Astrocyte of the cerebellum (primary cell): Measurements from ENCODE around the gene CES4A.

Experiments used
- DNase-seq: peaks from one replicate; pipeline ENCODE4 v3.0.0-alpha.2; 2011; ENCODE audit warnings: low read depth
- H3K4me3 ChIP-seq: 2 replicates; pipeline ENCODE4 v1.5.1; 2011; ENCODE audit warnings: mild to moderate bottlenecking, low read depth, low read length, moderate library complexity
- in situ Hi-C: cut with HindIII; loops from 2 replicates; pipeline ENCODE4 v1.10.0; 2017; ENCODE audit warnings: low sequenced_read_pairs
- TF ChIP-seq, protein P1 (sequence below): IDR thresholded peaks from 2 replicates; pipeline ENCODE4 v1.5.1; 2012; ENCODE audit warnings: low read length, low read depth, moderate library complexity, mild to moderate bottlenecking; ENCODE audit errors: missing control alignments

Gene CES4A

DNA sequence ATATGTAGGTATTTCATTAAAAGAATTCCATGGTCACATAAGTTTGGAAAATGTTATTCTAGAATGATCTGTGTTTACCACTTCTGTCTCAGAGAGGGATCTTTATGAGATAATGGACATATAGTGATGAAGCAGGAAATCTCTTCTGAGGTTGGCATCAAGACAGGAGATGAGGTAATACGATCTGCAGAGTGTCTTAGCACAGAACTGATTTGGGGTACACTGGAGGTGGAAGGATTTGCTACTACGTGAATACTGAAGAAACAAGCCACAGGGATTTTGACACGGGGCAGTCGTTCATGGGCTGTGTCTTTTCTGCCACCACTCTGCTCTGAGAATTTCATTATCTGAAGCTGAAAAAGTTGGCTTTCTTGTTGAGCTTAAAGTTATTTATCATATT, 46.1 kb downstream of the CES4A start:
- DNase-seq = no peak
- no peak overlapping the region for H3K4me3 ChIP-seq
- in situ Hi-C loops = loop anchor here (5.0 kb wide), 1 partner anchor 68 kb away; no protein-coding TSS in a partner anchor
- TF ChIP-seq, protein P1, sequence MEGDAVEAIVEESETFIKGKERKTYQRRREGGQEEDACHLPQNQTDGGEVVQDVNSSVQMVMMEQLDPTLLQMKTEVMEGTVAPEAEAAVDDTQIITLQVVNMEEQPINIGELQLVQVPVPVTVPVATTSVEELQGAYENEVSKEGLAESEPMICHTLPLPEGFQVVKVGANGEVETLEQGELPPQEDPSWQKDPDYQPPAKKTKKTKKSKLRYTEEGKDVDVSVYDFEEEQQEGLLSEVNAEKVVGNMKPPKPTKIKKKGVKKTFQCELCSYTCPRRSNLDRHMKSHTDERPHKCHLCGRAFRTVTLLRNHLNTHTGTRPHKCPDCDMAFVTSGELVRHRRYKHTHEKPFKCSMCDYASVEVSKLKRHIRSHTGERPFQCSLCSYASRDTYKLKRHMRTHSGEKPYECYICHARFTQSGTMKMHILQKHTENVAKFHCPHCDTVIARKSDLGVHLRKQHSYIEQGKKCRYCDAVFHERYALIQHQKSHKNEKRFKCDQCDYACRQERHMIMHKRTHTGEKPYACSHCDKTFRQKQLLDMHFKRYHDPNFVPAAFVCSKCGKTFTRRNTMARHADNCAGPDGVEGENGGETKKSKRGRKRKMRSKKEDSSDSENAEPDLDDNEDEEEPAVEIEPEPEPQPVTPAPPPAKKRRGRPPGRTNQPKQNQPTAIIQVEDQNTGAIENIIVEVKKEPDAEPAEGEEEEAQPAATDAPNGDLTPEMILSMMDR = no peak

- TF ChIP-seq, protein P1 = no peak
- H3K4me3 ChIP-seq = no peak overlapping the region
- no peak for DNase-seq
- in situ Hi-C loops = no loop called here
These were observed 47.0 kb downstream of the CES4A start for GRCh38 chr16:67035364-67035763.

DNA sequence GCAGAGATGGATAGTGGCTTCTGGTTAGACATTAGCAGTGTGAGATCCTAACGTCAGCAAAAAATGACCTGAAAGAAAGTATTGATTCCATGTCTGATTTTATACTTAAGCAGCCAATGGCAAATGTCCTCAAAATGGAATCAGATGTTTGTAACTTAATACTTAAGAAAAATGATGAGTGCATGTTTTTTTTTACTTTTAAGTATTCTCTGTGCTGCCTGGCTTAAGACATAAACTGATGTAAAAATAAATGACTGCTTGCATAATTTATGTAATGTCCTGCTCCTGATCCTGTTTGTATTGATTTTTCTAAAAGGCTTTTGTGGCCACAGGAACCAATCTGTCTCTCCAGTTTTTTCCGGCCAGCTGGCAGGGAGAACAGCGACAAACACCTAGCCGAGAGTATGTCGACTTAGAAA, 47.9 kb downstream of the CES4A start:
- TF ChIP-seq, protein P1 = no peak
- no peak for DNase-seq
- in situ Hi-C loops = no loop called here
- no peak overlapping the region for H3K4me3 ChIP-seq

- DNase-seq = no peak
- H3K4me3 ChIP-seq = no peak overlapping the region
- TF ChIP-seq, protein P1 = no peak
- in situ Hi-C loops = loop anchor here (5.0 kb wide), 1 partner anchor 103 kb away; no protein-coding TSS in a partner anchor
These were observed 51.1 kb downstream of the CES4A start for GRCh38 chr16:67039260-67040020.

DNA sequence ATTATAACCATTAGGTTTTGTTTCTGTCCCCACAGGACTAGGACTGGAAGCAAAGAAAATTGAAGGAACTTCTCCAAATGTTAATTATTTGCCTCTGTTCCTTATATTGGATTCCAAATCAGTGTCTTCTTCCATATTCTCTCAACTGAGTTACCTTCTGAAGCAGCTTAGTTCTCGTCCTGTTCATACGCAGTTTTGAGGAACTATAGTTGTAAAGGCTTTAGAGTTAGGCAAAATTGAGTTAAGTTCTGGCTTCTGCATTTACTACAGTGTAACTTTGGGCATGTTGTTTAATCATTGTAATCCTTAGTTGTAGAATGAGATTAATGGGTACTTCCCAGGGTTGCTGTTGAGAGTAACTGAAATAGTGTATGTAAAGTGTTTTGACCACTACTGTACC, 51.8 kb downstream of the CES4A start:
- TF ChIP-seq, protein P1 = no peak
- in situ Hi-C loops = loop anchor here (5.0 kb wide), 1 partner anchor 102 kb away; no protein-coding TSS in a partner anchor
- no peak for DNase-seq
- H3K4me3 ChIP-seq = no peak overlapping the region

DNA sequence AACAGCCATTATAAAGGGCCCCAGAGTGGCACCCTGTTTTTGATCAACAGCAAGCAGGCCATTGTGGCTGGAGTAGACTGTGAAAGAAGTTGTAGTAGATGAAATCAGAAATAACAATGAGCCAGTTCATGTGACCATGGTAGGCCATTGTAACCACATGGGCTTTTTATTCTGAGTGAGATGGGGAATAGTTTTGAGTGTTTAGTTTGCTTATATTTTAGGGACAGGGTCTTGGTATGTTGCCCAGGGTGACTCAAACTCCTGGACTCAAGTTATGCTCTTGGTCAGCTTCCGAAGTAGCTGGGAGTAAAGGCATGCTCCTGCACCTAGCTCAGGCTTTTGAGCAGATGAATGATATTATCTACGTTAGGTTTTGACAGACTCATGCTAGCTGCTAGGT, 52.5 kb downstream of the CES4A start:
- DNase-seq = peak; percentile 44
- in situ Hi-C loops = loop anchor here (5.0 kb wide), 1 partner anchor 101 kb away; no protein-coding TSS in a partner anchor
- TF ChIP-seq, protein P1 = no peak
- no peak overlapping the region for H3K4me3 ChIP-seq
